Measurements from ENCODE around the gene SOX13.
"Not testable (repeated sequence)": the region's sequence is repeated elsewhere in the genome, so short reads cannot be mapped to it uniquely, and the experiment has no call there.

The SOX13 gene

DNA sequence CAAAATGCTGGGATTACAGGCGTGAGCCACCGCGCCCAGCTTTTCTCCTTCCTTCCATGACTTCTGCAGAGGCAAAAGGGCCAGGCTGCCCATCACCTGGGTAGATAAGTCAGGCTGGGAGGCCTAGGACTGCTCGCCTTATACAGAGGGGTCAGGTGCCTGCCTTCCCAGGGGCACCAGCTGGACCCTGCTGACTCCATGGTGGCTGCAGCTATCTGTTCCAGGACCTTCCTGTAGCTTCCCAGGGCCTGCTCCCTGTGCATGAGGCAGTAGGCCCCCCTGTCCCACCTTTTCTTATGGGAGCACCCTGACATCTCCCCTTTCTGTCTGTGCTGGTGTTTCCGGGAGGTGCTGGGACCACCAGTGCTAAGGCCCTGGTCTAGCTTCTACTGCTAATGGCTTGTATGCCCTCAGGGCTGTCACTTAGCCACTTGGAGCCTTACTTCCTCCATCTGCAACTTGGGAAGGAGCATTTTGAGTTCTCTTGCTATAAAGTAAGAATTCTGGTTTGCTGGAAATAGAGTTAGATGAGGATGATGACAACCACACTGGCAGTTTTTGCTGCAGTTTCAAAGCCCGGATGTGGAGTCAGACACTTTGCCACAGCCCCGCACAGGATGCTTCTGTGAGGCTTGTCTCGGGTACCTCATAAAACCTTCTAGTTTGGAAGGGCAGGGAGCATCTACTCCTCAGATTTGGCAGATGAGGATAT is 14.4 kb downstream of the SOX13 start:
- DNase-seq (ENCODE audit: low read depth in 2 of 3, low spot score in 2 of 3): no peak

DNA sequence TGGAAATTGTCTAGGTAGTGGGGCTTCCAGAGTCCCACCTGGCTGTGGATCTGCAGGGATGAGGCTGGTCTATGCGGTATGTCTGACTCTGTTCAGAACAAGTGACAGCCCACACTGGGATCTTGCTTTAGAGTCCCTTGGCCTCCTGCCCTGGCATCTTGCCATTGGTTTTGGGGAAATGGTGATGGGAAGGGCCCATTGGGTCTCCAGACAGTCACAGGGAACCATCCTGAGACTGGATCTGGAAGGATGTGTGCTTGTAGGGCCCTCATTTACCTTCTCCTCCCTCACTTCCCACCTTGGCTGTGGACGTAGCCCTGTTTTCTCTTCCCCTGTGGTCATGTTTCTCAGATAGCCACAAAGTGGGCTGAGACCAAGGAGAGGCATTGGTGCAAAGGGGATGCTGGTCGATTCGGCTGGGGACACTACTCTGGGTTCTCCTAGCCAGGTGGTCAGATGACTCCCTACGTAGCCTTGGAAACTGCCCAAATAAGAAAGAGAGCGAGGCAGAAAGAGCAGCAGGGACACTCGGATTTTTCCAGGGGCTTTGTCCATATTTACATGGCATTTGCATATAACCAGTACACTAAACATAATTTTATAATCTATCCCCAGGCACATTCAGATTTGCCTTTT is 15.1 kb downstream of the SOX13 start:
- DNase-seq (ENCODE audit: low read depth in 2 of 3, low spot score in 2 of 3): no peak

DNA sequence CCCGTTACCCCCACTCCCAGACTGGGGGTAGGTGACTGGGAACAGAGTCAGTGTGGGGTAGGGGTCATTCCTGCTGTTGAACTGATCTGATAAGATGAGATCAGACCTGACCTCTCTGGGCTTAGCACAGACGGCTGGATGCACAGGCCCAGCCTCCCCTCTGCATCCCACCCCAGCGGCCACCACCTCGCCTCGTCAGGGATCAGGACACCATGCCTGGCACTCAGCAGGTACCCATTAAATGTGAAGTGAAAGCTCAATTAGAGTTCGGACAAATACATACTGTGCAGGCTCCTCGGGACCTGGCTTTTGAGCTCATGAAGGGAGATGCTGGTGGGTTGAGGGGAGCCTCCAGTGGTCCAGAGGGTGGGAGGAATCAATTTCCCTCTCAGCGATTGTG is 15.7 kb downstream of the SOX13 start:
- no peak for DNase-seq (ENCODE audit: low read depth in 2 of 3, low spot score in 2 of 3)

DNA sequence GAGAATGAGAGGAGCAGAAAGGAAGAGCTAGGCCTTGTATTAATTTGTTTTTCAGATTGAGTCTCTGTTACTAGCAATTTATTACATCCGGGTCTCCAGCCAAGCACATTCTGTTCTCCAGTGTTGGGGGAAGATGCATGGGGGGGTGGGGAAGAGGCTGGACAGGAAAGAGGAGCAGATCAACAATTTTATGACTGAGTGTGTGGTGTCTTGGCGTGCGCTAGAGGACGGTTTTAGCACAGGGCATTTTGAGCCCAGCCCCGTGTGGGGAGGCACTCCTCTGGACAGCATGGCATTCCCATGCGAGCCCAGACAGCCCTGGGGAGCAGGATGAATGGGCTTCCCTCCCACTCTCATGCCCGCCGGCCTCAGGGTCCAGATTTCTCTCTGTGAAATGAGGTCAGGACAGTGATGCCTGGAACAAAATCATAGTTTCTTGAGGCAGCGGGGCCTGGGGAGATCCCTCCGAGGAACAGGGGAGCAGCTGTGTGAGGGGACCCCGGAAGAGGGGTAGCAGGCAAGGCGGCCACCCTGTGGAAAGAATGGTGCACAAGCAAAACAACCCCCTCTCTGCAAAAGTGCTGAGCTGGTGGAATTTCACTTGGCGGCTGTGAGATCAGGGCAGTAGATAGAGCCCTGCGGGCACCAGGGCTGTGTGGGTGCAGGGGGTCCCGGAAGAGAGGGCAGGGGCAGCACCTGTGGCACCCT is 16.3 kb downstream of the SOX13 start:
- no peak for DNase-seq (ENCODE audit: low read depth in 2 of 3, low spot score in 2 of 3)

DNA sequence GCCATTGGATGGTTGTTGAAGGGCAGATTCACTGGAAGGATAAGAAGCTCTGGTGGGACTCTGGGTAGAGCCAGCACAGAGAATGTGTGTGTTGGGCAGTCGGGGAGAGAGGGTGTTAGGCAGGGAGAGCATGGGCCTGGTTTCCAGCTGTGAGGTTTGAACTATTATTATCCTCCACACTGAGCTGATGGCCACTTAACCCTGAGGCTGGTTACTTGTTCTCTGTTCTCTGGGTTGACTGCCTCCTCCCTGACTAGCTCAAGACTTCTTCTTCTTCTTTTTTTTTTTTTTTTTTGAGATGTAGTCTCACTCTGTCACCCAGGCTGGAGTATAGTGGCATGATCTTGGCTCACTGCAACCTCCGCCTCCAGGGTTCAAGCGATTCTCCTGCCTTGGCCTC is 17.2 kb downstream of the SOX13 start:
- DNase-seq (ENCODE audit: low read depth in 2 of 3, low spot score in 2 of 3): not testable (repeated sequence)

DNA sequence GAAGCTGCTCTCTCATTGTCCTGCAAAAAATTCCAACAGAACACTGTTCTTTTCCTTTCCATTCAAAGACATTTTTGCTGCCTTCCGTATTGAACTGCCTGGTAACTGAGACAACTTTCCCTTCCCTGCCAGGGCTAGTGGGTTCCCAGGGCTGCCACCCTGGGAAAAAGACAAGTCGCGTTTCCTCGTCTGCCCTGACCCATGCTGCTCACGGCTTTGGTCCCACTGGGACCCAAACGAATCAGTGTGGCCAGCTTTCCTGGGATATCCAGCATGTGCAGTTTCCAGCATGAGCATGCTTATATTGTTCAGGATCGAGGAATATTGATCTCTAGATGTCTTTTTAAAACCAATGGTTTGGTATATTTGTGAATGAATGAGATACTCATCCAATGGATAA is 18.2 kb downstream of the SOX13 start:
- no peak for DNase-seq (ENCODE audit: low read depth in 2 of 3, low spot score in 2 of 3)

DNA sequence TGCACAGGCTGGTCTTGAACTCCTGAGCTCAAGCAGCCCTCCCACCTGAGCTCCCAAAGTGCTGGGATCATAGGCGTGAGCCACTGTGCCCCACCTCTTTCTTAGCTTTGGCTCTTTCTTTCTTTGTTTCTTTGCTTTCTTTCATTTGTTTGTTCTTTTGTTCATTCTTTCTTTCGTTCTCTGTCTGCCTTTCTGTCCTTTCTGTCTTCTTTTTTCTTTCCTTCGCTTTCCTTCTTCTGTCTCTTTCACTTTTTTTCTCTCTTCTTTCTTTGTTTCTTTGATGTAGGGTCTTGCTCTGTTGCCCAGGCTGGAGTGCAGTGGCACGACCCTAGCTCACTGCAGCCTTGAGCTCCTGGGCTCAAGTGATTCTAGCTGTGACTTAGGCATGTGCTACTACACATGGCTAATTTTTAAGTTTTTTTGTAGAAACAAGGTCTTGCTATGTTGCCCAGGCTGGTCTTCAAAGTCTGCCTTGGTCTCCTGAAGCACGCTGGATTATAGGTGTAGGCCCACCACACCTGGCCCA is 18.9 kb downstream of the SOX13 start:
- DNase-seq (ENCODE audit: low read depth in 2 of 3, low spot score in 2 of 3): no peak

DNA sequence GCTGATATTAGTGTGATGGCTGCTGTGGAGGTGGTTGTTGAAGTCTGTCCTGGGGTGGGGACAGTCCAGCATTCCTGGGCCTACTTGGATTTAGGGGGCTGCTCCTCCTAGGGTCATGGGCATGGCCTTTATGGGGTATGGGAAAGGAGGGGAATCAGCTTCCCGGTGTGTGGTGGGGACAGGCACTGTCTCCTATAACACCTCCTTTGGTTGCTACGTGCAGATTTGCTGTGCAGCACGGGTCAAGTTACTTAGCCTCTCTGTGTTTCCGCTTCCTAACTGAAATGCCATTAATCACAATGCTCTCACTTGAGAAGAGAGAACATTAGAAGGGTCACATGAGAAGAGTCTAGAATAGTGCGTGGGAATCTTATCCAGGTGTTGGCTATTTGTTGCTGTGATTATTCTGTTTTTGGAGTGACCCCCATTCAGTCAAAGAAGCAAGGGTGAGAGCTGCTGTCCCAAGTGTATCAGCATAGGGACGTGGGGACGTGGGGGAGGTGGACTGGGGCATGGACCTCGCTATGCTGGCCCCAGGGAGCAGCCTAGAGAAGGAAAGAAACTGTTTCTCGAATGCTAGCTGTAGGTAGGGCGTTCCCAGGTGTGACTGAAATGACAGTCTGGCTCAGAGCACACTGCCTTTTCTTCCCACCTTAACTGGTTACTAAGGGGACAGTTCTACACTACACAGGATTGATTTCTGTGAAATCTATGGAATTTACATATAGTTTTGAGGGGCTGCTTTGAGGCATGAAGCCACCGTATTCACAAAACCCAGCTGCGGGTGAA is 19.9 kb downstream of the SOX13 start:
- no peak for DNase-seq (ENCODE audit: low read depth in 2 of 3, low spot score in 2 of 3)

DNA sequence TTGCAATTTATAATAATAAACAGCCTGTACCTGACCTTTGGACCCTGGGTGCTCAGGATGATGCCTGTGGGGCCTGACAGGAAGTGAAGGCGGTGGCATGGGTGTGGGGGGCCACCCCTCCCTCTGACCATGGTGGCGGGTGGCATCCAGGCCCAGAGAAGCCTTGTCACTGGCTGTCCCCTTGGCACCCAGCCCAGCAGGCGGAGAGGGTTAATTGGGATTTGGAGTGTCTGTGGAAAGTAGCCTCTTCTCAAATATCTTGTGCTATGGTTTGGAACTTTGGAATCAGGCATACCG is 20.5 kb downstream of the SOX13 start:
- no peak for DNase-seq (ENCODE audit: low read depth in 2 of 3, low spot score in 2 of 3)

DNA sequence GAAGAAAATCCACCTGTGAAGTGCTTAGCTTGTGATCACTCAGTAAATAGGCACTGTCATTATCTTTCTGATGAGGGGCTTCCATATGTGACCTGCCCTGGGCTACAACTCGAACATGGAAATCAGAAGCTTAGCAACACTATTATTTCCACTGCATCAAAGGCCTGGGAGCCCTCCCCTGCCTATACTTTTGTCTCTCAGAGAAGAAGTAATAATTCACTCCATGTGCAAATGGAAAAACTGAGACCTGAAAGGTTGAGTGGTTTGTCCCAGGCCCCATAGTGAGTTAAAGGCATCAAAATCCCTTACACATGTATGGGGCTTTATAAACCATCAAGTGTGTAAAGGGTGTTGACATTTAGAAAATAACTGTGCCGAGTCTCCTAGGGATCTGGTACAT is 20.9 kb downstream of the SOX13 start:
- no peak for DNase-seq (ENCODE audit: low read depth in 2 of 3, low spot score in 2 of 3)

DNA sequence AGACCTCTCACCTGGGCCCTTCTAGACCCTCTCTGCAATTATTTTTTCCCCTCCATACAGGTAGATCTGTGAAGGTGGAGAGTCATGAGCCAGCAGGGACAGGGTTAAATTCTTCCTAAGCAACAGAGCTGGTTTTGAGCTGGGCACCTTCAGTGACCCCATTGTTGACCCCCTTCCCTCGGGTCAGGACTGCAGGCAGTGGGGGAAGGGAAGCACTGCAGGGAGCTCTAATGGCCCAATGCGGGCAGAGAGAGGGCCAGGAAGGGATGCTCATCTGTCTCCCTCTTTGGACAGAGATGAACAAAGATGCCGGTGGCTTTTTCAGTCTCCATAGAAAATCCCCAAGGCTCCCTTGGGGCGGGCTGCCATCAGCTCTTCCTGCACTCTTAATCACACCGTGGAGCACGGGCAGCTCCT is 21.4 kb downstream of the SOX13 start:
- DNase-seq (ENCODE audit: low read depth in 2 of 3, low spot score in 2 of 3): no peak

DNA sequence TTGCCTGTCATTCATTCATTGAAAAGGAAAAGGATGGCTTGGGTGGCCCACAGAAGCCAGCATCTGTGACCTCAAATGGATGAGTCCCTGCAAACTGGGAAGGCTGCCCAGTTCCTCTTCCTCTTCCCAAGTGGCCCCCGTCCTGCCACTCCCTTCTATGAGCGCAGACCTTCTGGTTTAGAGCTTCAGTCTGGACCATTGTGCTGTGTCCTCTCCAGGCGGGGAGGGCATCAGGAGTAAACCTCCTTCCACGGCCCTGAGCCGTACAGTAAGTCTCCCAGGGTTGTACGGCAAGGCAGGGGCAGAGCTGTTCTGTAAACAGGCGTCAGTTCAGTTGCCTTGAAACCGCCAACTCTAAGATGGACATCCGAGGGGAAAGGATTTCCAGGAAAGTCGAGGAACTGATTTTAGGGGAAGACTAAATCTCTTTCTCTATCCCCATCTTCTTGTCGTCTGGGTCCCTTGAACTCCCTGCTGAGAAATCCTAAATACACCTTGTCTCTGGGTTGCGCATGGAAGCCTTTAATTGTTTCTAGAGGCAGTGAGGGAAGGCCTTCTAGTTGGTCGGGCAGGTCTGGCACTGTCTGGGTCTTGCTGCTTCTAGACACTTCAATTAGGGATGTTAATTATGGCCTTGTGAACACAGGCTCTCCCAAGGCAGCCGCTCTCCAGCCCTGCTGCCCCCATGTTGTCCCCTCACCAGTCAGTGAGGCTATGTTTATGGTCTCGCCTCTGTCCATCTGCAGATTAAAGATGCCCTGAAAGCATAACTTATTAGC is 22.1 kb downstream of the SOX13 start:
- DNase-seq (ENCODE audit: low read depth in 2 of 3, low spot score in 2 of 3): no peak

DNA sequence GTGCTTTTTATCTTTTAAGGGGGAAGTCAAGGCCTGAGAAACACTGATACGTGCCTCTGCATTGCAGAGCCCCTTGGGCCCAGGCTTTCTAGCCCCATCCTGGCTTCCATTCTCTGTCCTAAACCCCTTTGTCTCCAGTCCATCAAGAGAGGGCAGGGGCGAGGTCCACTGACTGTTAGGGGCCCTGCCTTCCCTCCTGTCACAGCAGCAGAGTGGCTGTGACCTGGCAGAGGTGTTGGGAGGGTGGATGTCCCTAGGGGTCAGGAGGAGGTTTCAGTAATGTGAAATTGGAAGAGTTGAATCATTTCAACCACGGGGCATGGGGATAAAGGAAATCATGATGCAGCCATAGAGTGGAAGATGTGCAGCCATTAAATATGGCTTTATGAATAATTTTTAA is 24.0 kb downstream of the SOX13 start:
- no peak for DNase-seq (ENCODE audit: low read depth in 2 of 3, low spot score in 2 of 3)

DNA sequence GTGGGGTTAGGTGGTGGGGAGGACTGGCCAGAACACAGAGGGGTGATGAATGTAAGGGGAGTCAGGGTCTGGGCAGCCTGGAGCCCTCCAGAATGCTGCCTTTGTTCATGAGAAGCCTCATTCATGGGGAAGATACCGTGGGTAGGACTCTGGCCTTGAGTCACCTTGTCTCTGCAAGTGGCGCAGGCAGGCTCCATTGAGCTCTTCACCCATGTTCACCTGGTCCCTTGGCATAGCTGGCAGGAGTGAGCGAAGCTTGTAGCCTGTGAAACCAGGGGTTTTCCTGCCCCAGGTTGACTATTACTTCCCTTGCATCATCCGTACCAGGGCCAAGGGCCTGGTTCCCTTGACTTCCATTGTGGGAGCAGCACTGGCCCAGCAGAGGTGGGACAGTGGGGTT is 25.8 kb downstream of the SOX13 start:
- DNase-seq (ENCODE audit: low read depth in 2 of 3, low spot score in 2 of 3): no peak

DNA sequence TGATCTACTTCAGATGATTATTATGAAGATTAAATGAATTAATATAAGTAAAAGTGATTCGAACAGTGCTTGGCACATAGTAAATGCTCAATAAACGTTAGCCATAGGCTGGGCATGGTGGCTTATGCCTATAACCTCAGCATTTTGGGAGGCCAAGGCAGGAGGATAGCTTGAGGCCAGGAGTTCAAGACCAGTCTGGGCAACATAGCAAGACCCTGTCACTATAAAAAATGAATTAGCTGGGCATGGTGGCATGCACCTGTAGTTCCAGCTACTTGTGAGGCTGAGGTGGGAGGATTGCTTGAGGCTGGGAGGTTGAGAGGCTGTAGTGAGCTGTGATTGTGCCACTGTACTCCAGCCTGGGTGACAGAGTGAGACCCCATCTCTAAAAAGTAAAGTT is 26.8 kb downstream of the SOX13 start:
- DNase-seq (ENCODE audit: low read depth in 2 of 3, low spot score in 2 of 3): not testable (repeated sequence)

DNA sequence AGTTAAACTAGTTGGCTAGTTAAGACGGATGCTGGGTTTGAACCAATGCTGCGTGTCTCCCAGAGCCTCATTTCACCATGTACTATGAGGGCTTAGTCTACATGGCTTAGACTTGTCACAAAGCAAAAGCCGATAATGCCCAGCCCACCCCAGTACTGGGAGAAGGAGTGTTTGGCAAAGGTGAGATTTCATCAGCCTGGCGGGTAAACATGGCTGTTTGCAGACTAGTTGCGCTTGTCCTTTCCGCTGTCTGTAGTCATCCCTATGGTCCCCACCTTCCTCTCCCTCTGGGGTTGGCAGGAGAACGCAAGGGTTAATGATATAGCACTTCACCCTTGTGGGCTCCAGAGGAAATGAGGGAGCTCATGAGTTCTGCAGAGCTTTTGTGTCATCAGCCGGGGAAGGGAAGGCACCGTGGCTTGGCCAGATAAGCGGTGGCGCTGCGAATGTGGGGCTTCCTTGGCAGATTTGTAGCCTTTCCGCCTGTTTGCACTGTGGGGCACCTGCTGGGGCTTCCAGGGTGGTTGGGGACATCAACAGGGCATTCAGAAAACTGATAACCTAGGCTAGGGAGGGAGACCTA is 29.2 kb downstream of the SOX13 start:
- no peak for DNase-seq (ENCODE audit: low read depth in 2 of 3, low spot score in 2 of 3)

DNA sequence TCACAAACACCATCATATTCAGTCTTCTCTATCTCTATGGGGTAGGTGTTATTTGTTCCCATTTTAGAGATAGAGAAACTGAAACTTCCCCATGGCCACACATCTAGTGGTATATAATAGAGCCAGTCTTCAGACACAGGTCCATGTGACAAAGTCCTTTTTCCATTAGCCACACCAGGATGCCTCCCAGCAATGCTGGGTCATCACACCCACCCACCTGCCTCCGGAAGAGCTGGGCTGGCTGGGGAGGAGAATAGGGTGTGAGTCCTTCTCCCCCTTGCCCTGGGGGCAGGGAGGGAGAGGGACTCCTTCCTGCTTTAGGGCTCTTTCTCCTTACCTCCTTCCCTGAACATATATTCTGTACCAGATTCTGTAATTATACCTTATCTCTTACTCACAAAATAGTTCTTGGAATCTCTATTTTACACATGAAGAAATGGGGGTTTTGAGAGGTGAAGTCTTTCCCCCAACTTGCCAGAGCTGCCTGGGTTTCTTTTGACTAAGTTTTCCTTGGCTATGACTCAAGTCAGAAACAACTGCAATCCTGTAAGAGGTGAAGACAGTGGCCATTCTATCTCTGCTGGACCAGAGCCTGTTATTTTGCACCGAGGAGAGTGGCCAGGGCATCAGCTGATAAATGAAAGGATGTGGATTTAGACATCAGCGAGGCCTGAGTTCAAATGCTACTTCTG is 30.0 kb downstream of the SOX13 start:
- no peak for DNase-seq (ENCODE audit: low read depth in 2 of 3, low spot score in 2 of 3)

DNA sequence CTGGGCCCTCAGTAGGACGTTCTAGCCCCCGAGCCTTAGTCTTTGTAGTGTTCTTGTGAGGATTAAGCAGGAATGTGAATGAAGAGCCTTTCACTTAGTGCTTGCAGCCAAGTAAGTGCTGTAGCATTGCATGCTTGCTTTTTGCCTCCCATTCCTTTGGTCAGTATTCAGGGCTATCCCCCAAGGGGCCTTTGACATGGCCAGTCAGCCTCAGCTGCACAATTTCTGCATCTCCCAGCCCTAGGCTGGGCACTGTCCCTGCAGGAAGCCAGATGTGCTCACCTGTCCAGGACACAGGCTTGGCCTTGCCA is 30.5 kb downstream of the SOX13 start:
- DNase-seq (ENCODE audit: low read depth in 2 of 3, low spot score in 2 of 3): no peak

DNA sequence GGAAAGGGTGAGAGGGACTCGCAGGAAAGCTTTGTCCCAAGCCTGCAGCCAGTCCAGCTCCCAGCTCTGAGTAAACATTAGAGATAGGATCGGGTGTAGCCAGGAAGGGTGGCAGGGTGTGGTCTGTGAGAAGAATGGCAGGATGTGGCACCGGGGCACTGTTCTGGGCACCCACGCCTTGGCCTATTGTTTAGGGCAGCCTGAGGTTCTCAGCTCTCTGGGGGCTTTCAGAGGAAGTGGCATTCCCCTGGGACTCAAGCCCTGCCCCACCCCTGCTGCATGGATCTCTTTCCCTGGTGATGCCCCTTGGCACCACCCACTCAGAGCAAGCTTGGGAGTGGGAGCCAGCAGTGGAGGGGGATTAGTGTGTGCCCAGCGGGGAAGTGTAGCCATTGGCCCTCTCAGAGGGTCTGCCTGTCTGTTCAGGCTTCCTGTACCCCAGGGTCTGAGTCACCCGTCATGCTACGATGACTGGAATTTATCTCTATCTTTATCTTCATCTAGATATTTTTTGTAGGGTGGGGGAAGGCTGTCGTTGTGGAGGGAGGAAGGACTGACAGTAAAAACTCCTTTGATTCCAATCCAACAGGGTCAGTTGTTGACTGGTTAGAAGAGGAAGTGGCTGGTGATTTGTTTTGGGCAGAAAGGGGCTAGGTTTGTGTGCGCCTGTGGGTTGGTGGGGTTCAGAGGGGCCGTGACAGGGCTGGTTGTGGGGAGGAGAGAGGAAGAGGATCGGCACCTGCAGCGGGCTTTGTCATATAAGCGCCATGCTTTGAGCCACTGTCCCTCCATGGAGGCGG is 31.6 kb downstream of the SOX13 start:
- DNase-seq (ENCODE audit: low read depth in 2 of 3, low spot score in 2 of 3): no peak
